ENCODE results near the gene ECI1. TPM values are rescaled to one million over a fixed set of nuclear protein-coding genes. Genes with fewer than 3 reads are reported as not detected.
A peak's percentile ranks its signal among the peaks of the same experiment; 100 is the strongest.

ECI1 gene, protein sequence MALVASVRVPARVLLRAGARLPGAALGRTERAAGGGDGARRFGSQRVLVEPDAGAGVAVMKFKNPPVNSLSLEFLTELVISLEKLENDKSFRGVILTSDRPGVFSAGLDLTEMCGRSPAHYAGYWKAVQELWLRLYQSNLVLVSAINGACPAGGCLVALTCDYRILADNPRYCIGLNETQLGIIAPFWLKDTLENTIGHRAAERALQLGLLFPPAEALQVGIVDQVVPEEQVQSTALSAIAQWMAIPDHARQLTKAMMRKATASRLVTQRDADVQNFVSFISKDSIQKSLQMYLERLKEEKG
- 100 to 1,000 TPM; 104 to 208 (median 169) TPM for total RNA-seq

DNA sequence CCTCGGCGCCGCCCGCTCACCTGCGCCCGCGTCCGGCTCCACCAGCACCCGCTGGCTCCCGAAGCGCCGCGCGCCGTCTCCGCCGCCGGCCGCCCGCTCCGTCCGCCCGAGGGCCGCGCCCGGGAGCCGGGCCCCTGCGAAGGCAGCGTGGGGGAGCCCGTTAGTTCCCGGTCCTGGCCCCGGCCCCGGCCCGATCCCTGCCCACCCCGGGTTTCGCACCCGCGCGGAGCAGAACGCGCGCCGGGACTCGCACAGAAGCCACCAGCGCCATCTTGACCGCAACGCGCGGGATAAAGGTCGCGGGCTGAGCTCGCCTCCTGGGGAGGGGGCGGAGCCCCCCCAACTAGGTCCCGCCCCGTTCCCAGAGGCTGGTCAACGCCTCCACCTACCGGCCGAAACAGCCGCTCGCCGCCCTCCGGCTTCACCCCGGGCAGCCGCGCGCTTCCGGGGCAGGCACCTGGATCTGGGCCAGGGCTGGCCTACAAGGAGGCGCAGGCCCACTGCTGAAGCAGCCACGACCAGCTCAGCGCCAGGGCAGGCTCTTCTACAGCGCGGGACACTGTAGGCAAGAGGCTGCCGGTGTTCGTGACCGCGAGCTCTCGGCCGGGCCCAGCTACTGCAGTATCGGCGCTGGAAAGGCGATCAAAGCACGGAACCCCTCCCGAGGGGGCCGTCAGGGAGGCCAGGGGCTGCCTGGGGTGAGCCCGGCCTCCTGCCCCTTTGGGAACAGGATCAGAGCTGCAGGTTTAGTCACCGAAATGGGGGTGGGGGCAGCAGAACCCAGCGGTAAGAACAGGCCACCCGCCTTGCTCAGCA is at the start of gene ECI1:
TSS of gene ECI1 (minus strand) at position 292 of the 816 bp plus-strand sequence. CDS start at position 271, 21 bp downstream.
- peak within 1 kb of the TSS; percentile 15 to 68 (median 23) for H3K4me3 ChIP-seq (replicated peaks in 1 of 3)
- peak; percentile 98 for DNase-seq
- no peaks in the 10 kb centered on the region for H3K27me3 ChIP-seq
- peak within 1 kb of the TSS; percentile 78 to 83 (median 81) for H3K27ac ChIP-seq
- TF ChIP-seq POLR2A (IDR thresholded peaks at IDR 0.05), result peak; percentile 39 to 94
- TF ChIP-seq, protein P1, sequence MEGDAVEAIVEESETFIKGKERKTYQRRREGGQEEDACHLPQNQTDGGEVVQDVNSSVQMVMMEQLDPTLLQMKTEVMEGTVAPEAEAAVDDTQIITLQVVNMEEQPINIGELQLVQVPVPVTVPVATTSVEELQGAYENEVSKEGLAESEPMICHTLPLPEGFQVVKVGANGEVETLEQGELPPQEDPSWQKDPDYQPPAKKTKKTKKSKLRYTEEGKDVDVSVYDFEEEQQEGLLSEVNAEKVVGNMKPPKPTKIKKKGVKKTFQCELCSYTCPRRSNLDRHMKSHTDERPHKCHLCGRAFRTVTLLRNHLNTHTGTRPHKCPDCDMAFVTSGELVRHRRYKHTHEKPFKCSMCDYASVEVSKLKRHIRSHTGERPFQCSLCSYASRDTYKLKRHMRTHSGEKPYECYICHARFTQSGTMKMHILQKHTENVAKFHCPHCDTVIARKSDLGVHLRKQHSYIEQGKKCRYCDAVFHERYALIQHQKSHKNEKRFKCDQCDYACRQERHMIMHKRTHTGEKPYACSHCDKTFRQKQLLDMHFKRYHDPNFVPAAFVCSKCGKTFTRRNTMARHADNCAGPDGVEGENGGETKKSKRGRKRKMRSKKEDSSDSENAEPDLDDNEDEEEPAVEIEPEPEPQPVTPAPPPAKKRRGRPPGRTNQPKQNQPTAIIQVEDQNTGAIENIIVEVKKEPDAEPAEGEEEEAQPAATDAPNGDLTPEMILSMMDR (IDR thresholded peaks at IDR 0.05), result peak; percentile 25 to 93 (median 72)
- intact Hi-C loops (cut with DNase I), result no loop called here
- H3K4me1 ChIP-seq, result peaks cover 10 to 33% of the 10 kb centered on the region in 2 donors
- H3K9me3 ChIP-seq, result no peaks in the 10 kb centered on the region
- WGBS, 2 donors, result 12 to 27% methylated on average over 10 of the region's 88 CpGs
- H3K36me3 ChIP-seq, result peaks cover 34 to 40% of the 10 kb centered on the region in 2 donors

DNA sequence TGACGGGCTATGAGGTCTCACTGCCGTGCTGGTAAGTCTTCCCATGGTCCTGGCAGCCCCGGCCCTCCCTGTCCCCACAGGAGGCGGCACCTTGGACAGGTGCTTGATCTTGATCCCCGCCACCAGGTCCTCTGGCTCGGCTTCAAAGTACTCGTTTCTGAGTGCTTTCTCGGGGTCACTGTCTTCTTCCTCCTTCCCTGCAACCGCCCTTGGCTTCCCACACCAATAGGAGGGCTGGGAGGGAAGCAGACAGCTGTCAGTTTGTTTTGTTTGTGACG is 48.5 kb upstream of the ECI1 start:
- peaks cover 5 to 7% of the 10 kb centered on the region in 2 donors for H3K4me1 ChIP-seq
- H3K36me3 ChIP-seq, result peaks cover 7 to 35% of the 10 kb centered on the region in 2 donors
- intact Hi-C loops (cut with DNase I), result loop anchor here (10.0 kb wide), 2 partner anchors 45 to 125 kb away; partner anchors contain the start of genes ABCA3 and CCNF
- no peaks in the 10 kb centered on the region for H3K27me3 ChIP-seq
- 69 to 76% methylated on average over 10 of the region's 10 CpGs for WGBS, 2 donors
- no peak for DNase-seq
- H3K9me3 ChIP-seq, result no peaks in the 10 kb centered on the region
- no peak overlapping the region for H3K4me3 ChIP-seq (replicated peaks in 1 of 3)
- TF ChIP-seq, protein P1 (IDR thresholded peaks at IDR 0.05), result no peak
- no peak for TF ChIP-seq POLR2A (IDR thresholded peaks at IDR 0.05)
- H3K27ac ChIP-seq, result no peak overlapping the region

DNA sequence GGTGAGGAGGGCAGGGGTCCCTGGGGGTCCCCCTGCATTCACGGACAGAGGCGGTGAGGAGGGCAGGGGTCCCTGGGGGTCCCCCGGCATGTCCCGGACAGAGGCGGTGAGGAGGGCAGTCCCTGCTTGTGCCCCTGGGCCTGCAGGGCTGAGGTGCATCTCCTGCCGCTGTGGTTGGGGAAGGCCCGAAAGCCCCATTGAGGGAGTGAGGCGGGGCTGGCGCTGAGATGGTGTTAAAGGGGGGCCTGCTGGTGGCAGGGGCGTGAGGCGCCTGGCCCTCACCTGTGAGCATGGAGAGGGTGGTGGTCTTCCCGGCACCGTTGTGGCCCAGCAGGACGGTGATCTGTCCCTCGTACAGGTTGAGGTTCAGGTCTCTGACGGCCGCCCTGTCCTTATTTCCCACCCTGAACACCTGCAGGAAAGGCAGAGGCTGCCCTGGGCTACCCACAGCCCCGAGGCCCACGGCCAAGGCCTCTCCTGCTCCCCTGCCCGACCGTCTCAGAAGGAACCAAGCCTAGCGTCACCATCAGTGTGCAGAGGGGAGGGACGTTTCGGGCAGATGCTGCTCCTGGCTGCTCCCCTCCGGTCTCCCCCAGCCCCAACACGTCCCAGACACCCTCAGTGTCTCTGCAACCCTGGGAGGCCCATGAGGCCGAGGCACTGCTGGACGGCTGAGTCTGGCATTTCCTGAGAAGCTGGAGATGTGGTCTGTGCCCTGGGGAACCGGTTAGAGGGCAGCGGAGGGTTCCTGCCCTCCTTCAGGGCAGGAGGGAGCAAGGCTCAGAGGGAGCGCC is 47.9 kb upstream of the ECI1 start:
- H3K9me3 ChIP-seq, result no peaks in the 10 kb centered on the region
- no peaks in the 10 kb centered on the region for H3K27me3 ChIP-seq
- peaks cover 5 to 7% of the 10 kb centered on the region in 2 donors for H3K4me1 ChIP-seq
- no peak overlapping the region for H3K4me3 ChIP-seq (replicated peaks in 1 of 3)
- DNase-seq, result no peak
- 89 to 94% methylated on average over 19 to 21 of the region's 31 CpGs for WGBS, 2 donors
- H3K27ac ChIP-seq, result no peak overlapping the region
- intact Hi-C loops (cut with DNase I), result loop anchor here (10.0 kb wide), 2 partner anchors 45 to 125 kb away; partner anchors contain the start of genes ABCA3 and CCNF
- H3K36me3 ChIP-seq, result peaks cover 7 to 35% of the 10 kb centered on the region in 2 donors
- TF ChIP-seq POLR2A (IDR thresholded peaks at IDR 0.05), result no peak
- TF ChIP-seq, protein P1 (IDR thresholded peaks at IDR 0.05), result no peak

DNA sequence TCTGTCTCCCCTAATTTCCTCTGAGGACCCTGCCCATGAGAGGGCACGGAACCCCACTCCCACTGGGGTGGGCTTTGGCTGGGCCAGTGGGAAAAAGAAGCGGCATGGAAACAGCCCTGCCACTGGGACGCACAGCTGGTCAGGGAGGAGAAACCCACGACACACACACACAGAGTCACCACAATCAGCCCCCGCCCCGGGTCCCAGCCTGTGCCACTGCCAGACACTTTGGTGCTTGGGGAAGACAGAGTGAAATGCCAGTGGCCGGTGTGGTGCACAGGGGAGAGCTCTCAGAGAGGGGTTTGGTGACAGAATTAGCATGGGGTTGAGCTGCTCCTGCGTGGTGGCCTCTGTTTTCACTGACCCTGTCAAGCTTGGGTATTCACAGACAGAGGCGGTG is 47.2 kb upstream of the ECI1 start:
- TF ChIP-seq, protein P1 (IDR thresholded peaks at IDR 0.05), result no peak
- no peak for TF ChIP-seq POLR2A (IDR thresholded peaks at IDR 0.05)
- H3K9me3 ChIP-seq, result no peaks in the 10 kb centered on the region
- no peak for DNase-seq
- 92 to 94% methylated on average over 8 to 9 of the region's 9 CpGs for WGBS, 2 donors
- H3K27me3 ChIP-seq, result no peaks in the 10 kb centered on the region
- intact Hi-C loops (cut with DNase I), result loop anchor here (10.0 kb wide), 2 partner anchors 46 to 126 kb away; partner anchors contain the start of genes ABCA3 and CCNF
- no peak overlapping the region for H3K4me3 ChIP-seq (replicated peaks in 1 of 3)
- peaks cover 7 to 30% of the 10 kb centered on the region in 2 donors for H3K36me3 ChIP-seq
- H3K27ac ChIP-seq, result no peak overlapping the region
- H3K4me1 ChIP-seq, result peaks cover 5 to 7% of the 10 kb centered on the region in 2 donors
